Smooth muscle cell (in vitro differentiated cells): Measurements from ENCODE around the gene BUB1B. TPM values are rescaled to one million over a fixed set of nuclear protein-coding genes. Genes with fewer than 3 reads are reported as not detected.

Source experiments
- DNase-seq: peaks from one replicate; lab custom pipeline; 2025; ENCODE audit not compliant: unreplicated experiment; lab: John Stamatoyannopoulos, UW
- H2AFZ ChIP-seq: fragments of 200-600 bp; sonication (generic); 2 replicates; pipeline ENCODE4 v1.6.0; 2016; ENCODE audit warnings: antibody characterized with exemption, low read depth, mild to moderate bottlenecking
- H3F3A ChIP-seq: fragments of 200-600 bp; sonication (generic); 2 replicates; pipeline ENCODE4 v1.6.0; 2017; ENCODE audit warnings: antibody characterized with exemption, low read depth
- H3K27ac ChIP-seq: fragments of 200-600 bp; sonication (generic); 2 replicates; pipeline ENCODE4 v1.5.1; 2016; ENCODE audit warnings: low read depth, mild to moderate bottlenecking
- H3K27me3 ChIP-seq: fragments of 200-600 bp; sonication (generic); 2 replicates; pipeline ENCODE4 v1.6.1; 2016; ENCODE audit warnings: low read depth, mild to moderate bottlenecking
- H3K36me3 ChIP-seq: fragments of 200-600 bp; sonication (generic); 2 replicates; pipeline ENCODE4 v1.5.1; 2016; ENCODE audit warnings: low read depth
- H3K4me1 ChIP-seq: fragments of 200-600 bp; sonication (generic); 2 replicates; pipeline ENCODE4 v1.5.1; 2016; ENCODE audit warnings: low read depth
- H3K4me2 ChIP-seq: fragments of 200-600 bp; sonication (generic); 2 replicates; pipeline ENCODE4 v1.6.0; 2016; ENCODE audit warnings: mild to moderate bottlenecking
- H3K4me3 ChIP-seq: fragments of 200-600 bp; sonication (generic); 2 replicates; pipeline ENCODE4 v1.5.1; 2016; ENCODE audit warnings: mild to moderate bottlenecking
- H3K79me2 ChIP-seq: fragments of 200-600 bp; sonication (generic); 2 replicates; pipeline ENCODE4 v1.6.0; 2016; ENCODE audit warnings: low read depth, mild to moderate bottlenecking
- H3K9ac ChIP-seq: fragments of 200-600 bp; sonication (generic); 2 replicates; pipeline ENCODE4 v1.6.0; 2016; ENCODE audit warnings: low read depth
- H3K9me3 ChIP-seq: fragments of 200-600 bp; sonication (generic); replicated peaks from 2 replicates; pipeline ENCODE4 v1.5.1; 2016; ENCODE audit warnings: low read depth
- H4K20me1 ChIP-seq: fragments of 200-600 bp; sonication (generic); 2 replicates; pipeline ENCODE4 v1.6.0; 2016; ENCODE audit warnings: low read depth
- CTCF ChIP-seq: fragments of 200-600 bp; sonication (generic); IDR thresholded peaks from 2 replicates; pipeline ENCODE4 v1.5.1; 2017; ENCODE audit warnings: borderline replicate concordance, mild to moderate bottlenecking, antibody characterized with exemption; ENCODE audit not compliant: insufficient read depth, poor library complexity, severe bottlenecking
- WGBS: methylation state at CpG from one replicate; pipeline ENCODE4 v1.1.7; 2016; ENCODE audit warnings: low lambda C conversion rate; 5-methylcytosine and 5-hydroxymethylcytosine counted together
- polyA plus RNA-seq: library from polyadenylated mRNA; unstranded; fragments of >200 nt; fragmentation: Nextera tagmentation; extraction: Ambion mirVana; gene quantifications from 2 replicates; pipeline ENCODE4 v1.2.1, GENCODE V29; 2016
- total RNA-seq: library from RNA; depleted of rRNA; stranded (reverse); fragments of >200 nt; gene quantifications from 2 replicates; pipeline ENCODE4 v1.2.3, GENCODE V29; 2014

The BUB1B gene
- total and polyA plus RNA-seq, 2 experiments from 2014 or later, result 5.8 to 15.0 TPM

GRCh38 chr15:40239693-40240618 is 79.1 kb downstream of the BUB1B start:
- Histone ChIP-seq H3K79me2 (no peaks in the 10 kb centered on the region), H3K9ac (no peak overlapping the region), H4K20me1 (no peaks in the 10 kb centered on the region), H3K27me3 (peaks cover 19% of the 10 kb centered on the region), H3F3A (no peaks in the 10 kb centered on the region), H3K4me2 (peak overlapping the region; percentile 89), H2AFZ (no peak overlapping the region), H3K9me3 (no peaks in the 10 kb centered on the region), H3K4me3 (no peak overlapping the region), H3K4me1 (peaks cover 5% of the 10 kb centered on the region), H3K36me3 (no peaks in the 10 kb centered on the region), H3K27ac (no peak overlapping the region)
- TF ChIP-seq CTCF, result no peak
- 76% methylated on average over 19 of the region's 19 CpGs for WGBS
- no peak for DNase-seq

GRCh38 chr15:40240619-40241221 is 79.9 kb downstream of the BUB1B start:
- H2AFZ ChIP-seq, result no peak overlapping the region
- H3K9me3 ChIP-seq, result no peaks in the 10 kb centered on the region
- peaks cover 5% of the 10 kb centered on the region for H3K4me1 ChIP-seq
- H3K27ac ChIP-seq, result no peak overlapping the region
- peaks cover 19% of the 10 kb centered on the region for H3K27me3 ChIP-seq
- no peak overlapping the region for H3K4me3 ChIP-seq
- H3K9ac ChIP-seq, result no peak overlapping the region
- H3K4me2 ChIP-seq, result no peak overlapping the region
- DNase-seq, result no peak
- WGBS, result 92% methylated on average over 10 of the region's 10 CpGs
- H4K20me1 ChIP-seq, result no peaks in the 10 kb centered on the region
- no peaks in the 10 kb centered on the region for H3K79me2 ChIP-seq
- no peak for TF ChIP-seq CTCF
- no peaks in the 10 kb centered on the region for H3K36me3 ChIP-seq
- H3F3A ChIP-seq, result no peaks in the 10 kb centered on the region

GRCh38 chr15:40241269-40242212 is 80.7 kb downstream of the BUB1B start:
- WGBS, result 95% methylated on average over 13 of the region's 14 CpGs
- H3F3A ChIP-seq, result no peaks in the 10 kb centered on the region
- H3K36me3 ChIP-seq, result no peaks in the 10 kb centered on the region
- H3K4me2 ChIP-seq, result no peak overlapping the region
- H3K27me3 ChIP-seq, result peaks cover 19% of the 10 kb centered on the region
- no peak for DNase-seq
- TF ChIP-seq CTCF, result no peak
- no peaks in the 10 kb centered on the region for H3K9me3 ChIP-seq
- H3K79me2 ChIP-seq, result no peaks in the 10 kb centered on the region
- no peak overlapping the region for H3K9ac ChIP-seq
- H3K4me3 ChIP-seq, result no peak overlapping the region
- no peak overlapping the region for H2AFZ ChIP-seq
- peaks cover 5% of the 10 kb centered on the region for H3K4me1 ChIP-seq
- no peak overlapping the region for H3K27ac ChIP-seq
- no peaks in the 10 kb centered on the region for H4K20me1 ChIP-seq
